GM11168 (cell line): ENCODE results near the gene CROCC2.

ENCODE experiments used
- in situ Hi-C: fragments of 300-500 bp; cut with MboI; formaldehyde crosslinking; loops from one replicate; pipeline ENCODE4 v1.12.0; 2022; ENCODE audit warnings: low sequenced_read_pairs; ENCODE audit not compliant: unreplicated experiment

The CROCC2 gene

DNA sequence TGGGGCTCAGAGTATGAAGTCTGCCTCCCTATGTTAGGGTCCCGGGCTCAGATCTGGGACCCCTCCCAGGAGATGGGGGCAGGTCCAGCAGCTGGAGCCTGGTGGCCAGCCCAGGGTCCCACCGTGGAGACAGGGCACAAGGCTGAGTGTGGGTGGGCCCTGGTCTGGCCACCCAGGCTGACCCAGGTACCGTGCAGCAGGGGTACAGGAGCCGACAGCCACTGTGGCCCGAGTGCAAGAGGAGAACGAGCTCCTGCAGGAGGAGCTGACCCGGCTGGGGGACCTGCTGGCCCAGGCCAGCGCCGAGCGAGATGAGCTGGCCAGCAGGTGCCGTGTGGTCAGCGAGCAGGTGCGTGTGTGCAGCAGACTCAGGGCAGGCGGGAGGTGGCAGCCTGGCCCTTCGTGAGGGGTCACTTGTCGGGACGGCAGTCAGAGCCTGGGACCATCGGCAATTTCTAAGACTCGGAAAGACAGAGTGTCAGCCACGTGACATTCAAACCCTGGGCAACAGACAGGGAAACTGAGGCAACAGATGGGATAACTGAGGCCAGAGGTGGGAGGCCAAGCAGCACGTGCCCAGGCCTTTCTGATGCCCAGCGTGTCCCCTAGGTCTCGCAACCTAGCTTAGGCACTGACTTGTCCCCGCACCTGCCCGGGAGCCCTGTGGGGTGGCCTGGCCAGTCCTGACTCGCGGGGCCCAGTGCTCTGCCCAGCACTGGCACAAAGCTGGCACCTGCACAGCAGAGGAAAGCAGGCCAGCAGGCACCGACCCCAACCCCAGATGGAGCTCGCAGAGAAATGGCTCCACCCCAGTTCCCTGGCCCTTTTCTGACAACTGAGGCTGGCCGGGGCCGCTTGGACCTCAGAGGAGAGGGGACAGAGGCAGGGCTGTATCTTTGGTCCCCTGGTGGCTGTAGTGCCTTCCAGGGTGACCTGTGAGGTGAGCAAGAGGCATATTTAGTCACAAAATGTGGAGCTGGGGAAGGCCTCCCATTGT, 13.9 kb downstream of the CROCC2 start:
- in situ Hi-C loops: no loop called here

DNA sequence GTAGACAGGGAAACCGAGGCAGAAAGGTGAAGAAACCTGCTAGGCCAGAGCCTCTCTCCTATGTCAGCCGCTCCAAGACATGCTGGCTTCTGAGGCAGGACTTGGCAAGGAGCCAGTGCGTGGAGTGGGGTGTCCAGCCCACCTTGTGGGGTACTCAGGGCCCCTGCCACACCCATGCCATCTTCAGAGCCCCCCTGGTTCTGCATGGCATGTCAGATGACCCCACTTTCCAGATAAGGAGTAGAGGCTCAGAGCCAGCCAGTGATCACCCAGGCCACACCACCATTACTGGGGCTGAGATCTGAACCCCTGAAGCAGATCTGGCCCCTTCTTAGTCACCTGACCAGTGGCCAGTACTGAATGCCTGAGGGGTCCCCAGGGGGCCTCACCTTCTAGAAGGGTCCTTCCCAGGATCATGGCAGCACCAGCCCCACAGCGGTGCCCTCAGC, 14.7 kb downstream of the CROCC2 start:
- in situ Hi-C loops: no loop called here

DNA sequence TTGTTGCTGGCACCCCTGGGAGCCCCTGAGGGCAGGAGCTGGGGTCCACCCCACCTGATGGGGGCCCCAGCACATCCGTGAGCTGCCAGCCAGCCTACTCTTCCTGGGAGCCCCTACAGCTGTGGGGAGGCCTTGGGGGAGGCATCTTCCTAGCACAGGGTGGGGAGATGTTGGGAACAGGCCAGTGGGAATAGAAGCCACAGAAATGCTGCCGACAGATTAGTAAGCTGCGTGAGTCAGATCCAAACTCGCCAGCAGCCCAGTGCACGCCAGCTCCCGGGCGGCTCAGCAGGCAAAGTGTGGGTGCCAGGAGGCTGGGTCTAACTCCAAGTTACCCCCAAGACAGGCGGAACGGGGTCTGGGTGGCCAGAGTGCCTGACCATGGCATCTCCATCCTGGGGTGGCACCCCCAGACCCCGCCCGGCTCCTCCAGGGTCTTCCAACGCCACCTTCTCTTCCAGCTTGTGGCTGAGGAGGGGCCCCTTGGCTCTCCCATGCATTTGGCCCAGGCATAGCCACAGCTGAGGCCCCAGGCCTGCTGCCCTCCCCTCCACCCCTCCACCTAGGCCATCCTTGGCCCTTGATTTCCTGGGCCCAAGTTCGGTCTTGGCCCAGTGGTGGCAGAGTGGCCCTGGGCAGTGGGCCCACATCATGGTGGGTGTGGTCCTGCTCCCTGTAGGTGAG, 15.3 kb downstream of the CROCC2 start:
- in situ Hi-C loops: no loop called here

DNA sequence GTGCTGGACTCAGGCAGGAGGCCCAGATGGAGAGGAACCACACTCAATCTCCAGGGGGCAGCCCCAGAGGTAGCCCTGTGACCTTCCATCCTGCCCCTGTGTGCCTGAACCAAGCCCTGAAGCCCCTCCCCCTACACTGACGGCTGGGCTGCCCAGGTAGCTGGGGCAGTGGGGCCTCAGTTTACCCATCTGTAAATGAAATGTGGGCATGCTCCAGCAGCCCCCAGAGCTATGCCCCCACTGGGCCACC, 15.8 kb downstream of the CROCC2 start:
- in situ Hi-C loops: no loop called here

DNA sequence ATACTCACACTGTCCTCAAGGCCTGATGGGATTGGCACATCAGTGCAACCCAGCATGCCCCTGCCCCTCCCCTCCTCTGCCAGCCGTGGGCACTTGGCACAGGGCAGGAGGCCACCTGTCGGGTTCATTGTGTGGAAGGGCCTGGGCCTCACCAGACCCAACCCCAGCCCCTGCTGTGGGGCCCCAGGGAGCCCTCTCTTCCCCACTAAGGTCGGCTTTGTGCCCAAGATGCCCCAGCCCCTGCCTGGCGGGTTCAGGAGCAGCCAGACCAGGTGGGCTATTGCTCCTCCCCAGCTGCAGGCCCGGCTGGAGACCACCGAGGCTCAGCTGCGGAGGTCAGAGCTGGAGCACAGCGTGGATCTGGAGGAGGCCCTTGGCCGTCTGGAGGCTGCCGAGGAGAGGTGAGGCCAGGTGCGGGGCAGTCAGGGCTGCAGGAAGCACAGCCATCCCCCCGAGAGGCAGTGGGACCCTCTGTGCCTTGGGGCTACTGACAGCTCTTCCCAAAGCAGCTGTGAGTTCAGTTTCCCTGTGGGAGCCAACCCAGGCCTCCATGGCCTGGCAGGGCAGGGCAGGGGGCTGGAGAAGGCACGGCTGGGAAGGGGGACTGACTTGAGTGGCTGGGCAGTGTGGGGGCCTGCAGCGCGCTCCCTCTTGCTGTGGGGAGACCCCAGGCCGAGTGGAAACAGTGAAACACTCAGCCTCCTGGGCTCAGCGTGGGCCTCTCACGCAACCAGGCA, 16.3 kb downstream of the CROCC2 start:
- in situ Hi-C loops: no loop called here

DNA sequence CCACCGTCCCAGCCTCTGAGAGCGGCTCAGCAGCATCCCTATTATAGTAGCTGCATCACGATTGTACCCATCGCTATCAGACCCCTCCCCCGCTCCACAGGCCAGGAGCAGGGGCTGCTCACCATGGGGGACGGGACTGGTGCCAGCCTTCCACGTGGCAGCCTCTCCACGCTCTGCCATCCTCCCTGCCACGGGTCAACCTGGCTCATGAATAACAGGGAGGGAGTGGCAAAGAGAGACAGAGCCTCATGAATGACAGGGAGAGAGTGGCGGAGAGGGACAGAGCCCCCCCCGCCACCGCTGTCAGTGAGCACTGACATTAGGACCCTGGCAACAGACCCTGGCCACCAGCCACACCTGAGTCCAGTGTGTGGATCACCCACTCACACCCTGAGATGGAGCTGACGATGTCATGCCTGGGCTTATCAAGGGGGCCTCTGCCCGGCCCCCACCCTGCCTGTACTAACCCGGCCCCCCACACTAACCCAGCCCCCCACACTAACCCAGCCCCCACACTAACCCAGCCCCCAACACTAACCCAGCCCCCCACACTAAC, 16.9 kb downstream of the CROCC2 start:
- in situ Hi-C loops: no loop called here

DNA sequence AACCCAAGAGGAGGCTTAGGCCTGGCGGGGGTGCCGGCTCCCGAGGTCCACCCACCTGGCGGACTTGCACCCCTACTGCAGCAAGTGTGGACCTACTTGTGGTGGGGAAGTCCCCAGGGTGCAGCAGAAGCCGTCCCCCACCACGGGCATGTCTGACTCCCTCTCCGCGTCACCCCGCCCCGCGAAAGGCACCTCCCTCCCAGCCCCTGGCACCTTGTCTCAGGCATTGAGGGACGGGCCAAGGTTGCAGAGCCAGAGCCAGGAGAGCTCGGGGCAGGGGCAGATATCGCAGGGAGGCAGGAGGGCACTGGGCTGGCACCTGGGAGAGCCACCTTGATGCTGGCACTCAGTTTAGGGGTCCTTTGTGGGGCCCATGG, 19.0 kb downstream of the CROCC2 start:
- in situ Hi-C loops: no loop called here

DNA sequence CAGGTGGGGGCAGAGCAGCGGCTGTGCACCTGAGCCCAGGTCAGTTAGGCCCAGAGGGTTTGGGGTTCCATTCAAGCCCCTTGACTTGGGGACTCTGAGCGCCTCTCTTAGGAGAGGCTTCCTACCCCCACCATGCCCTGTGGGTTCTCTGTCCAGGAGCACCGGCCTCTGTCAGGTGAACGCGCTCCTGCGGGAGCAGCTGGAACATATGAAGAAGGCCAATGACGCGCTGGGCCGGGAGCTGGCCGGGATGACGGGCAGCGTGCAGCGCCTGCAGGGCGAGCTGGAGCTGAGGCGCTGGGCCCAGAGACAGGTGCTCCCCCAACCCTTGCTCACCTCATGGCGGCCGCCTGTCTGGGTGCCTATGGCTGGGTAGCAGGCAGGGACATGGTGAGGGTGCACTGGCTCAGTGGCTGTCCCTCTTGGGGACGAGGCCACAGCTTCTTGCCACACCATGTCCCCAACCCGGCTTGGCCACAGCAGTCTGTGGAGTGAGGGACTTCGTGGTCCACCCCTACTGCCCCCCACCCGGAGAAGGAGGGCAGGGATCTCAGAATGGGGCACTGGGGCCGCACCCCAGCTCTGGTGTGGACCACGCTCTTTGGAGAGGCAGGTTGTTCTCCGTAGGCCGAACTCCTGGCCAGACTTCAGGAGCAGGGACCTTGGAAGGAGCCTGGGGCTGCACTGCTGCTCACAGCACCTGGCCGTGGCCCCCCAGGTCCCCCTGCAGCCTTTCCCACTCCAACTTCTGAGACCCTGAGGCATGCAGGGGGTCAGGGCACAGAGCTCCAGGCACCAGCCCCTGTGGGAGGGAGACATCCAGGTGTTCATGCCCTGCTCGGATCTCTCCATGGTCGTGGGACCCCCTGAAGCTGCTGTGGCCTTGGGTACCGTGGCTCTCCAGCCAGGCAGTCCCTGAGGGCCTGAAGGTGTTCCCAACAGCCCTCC, 19.7 kb downstream of the CROCC2 start:
- in situ Hi-C loops: no loop called here

DNA sequence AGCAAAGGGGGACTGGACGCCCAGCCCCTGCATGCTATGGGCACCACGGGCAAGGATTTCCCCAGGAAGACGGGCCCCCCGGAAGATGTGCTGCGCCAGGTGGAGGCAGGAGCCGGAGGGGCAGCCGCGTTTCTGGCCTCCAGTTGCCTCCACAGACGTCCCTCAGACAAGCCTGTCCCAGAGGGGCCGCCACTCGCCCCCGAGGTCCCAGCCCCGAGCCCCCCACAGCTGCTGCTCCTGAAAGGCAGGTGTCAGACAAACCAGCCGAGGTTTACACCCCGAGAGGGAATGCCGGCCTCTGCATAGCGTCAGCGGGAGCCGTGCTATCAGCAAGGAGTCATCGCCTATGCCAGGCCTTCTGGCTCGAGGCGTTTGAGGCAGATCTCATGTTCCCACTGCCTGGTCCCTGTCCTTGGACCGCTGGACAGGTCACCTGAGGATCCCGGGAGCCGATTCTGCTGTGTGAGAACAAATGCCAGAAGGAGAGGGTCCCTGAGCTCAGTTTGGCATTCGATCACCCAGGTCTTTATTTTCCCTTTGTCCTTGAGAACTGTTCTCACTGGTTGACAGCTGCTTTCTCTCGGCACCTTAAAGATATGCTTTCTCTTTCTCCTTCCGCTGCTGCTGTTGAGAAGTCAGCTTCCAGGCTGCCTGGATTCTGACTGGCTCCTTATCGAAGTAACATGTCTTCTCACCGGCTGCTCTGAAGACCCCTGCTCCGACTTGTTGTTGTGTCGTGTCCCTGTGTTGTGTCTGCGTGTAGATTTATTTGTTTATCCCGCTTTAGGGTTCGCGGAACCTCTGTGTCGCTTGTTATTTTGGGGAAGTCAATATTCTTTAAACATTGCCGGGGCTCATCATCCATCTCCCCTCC, 20.6 kb downstream of the CROCC2 start:
- in situ Hi-C loops: no loop called here

DNA sequence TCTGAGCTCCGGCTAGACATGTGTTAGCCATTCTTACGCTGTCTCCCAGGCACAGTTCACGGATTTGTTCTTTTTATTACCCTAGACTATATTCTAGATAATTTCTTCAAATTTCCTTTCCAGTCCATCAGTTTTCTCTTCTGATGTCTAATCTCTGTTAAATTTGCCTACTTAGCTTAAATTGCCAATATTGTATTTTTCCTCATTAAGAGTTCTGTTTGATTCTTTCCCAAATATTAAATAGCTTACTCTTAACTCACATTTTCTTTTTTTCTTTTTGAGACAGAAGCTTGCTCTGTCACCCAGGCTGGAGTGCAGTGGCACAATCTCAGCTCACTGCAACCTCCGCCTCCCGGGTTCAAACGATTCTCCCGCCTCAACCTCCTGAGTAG, 21.2 kb downstream of the CROCC2 start:
- in situ Hi-C loops: no loop called here

DNA sequence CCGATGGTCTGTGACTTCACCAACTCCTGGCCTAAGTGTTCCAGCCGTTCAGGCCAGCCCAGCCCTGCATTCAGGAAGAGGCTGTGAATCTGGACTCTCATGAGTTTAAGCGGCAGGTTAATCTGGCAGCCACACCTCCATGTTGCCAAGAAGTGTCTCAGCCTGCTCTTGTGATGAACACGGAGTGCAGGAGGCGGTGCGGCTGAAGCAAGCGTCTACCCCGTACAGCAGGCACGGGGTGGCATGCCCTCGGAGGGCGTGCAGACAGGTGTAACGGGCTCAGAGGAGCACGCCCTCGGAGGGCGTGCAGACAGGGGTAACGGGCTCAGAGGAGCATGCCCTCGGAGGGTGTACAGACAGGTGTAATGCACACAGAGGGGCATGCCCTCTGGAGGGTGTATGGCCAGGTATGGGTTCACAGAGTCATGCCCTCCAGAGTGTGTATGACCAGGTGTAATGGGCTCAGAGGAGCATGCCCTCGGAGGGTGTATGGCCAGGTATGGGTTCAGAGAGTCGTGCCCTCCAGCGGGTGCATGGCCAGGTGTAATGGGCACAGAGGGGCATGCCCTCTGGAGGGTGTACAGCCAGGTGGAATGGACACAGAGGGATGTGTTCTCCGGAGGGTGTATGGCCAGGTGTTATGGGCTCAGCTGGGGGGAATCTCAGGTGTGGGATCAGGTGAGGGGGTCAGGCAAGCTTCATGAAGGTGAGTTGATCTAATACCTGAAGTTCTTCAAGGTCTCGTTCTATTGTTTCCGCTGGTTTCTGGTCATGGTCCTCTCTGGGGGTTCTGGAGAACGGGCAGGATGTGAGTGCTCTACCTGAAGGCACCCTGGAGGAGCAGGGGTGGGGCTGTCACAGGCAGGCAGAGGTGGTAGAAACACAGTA, 22.6 kb downstream of the CROCC2 start:
- in situ Hi-C loops: no loop called here

DNA sequence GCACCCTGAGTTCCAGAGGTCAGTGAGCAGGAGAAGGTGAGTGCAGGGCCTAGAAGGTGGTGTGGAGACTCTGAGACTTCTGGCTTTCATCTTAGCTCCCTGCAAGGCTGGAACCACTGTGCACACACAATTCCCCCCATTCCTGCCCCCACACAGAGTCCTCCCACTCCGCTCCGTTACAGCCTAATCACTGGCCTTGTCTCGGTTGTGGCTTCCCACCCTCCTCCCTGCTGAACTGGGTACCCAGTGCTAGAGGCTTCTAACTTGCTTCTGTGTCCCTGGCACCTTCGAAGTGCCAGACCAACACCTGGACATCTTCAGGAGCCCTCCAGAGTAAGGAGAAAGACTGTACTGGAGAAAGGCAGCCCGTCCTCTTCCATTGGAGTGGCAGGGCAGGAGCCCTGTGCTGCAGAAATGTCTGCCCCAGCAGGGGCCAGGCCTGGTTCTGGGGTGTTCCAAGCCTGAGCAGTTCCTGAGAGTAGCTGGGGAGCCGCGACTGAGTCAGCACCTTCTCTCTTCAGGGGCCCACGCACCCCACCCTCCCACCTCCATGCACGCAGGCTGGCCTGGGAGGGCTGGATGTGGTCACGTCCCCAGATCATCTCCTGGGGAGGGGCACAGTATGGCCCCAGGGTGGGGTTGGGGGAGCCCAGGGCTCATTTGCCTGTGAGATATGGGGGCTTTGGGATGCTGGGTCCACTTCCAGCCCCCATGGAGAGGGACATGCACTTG, 23.4 kb downstream of the CROCC2 start:
- in situ Hi-C loops: no loop called here

DNA sequence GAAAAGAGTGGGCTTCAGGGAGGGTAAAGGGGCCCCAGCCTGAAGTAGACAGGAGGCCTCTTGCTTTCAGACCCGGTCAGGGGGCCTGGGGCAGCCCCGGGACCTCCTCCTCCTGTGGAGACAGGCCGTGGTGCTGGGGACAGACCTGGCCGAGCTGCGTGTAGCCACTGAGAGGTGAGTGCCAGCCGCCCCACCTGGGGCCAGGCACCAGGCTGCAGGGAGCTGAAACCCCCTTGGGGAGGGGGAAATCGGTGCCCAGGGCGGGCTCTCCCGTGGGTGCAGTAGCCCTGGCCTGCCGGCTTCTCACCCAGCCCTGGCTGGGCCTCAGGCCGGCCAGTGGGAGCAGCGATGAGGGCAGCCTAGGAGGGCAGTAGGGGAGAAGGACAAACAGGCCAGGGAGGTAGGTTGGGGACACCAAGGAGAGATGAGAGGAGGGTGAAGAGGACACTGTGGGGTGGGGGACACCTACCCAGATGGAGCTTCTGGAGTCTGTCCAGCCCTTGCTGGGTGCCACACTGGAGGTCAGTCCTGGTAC, 24.0 kb downstream of the CROCC2 start:
- in situ Hi-C loops: no loop called here

DNA sequence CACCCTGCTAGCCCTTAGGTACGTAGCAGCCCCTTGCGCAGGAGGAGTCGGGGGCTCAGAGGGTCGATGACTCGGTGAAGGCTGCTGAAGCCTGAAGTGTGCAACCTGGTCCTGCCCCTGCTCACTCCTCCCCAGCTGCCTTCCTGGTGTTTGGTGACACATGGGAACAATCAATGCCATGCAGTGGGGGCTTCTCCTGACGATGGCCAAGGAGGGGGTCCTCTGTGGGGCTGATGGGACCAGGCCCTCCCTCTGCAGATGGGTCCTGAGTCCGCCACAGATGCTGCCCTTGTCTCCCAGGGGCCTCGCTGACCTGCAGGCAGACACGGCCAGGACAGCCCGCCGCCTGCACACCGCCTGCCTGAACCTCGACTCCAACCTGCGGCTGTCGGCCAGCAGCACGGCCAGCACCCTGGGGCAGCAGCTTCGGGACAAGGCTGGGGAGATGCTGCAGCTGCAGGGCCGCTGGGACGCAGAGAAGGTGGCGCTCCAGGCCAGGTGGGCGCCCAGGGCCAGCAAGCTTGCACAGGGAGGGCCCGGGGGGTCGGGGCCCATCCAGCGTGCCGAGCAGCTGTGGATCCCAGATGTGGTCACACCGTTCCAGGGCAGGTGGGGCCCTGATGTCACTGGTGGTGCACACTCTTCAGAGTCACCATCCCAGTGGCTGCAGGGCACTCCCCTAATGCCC, 24.6 kb downstream of the CROCC2 start:
- in situ Hi-C loops: no loop called here

DNA sequence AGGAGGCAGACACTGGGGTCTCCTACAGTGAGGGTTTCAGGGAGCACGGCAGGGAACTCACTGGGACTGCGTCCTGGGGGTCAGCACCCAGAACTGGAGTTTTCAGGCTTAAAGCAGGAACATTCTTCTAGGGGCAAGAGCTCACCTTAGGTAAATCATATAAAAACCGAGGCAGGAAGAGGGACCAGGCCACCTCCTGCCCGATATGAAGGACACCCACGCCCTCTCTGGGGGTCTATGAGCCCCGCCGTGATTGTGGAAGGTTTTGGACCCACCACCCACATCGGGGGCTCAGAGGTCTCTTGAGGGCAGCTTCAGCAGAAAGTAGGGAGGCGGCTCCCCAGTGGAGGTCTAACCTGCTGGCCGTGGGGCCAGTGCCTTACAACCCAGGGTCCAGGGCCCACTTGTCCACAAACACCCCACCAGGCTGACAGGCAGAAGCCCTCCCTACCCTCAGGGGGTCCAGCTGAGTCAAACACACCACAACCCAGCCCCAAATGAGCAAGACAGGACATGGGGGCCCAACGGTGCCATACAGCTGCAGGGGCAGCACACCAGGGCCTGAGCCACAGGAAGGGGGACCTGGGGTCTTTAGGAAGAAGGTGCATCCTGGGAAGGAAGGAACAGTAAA, 25.3 kb downstream of the CROCC2 start:
- in situ Hi-C loops: no loop called here
